H1 (cell line): ENCODE measurements around the gene NETO2.

ENCODE experiments used
- BRCA1 ChIP-seq: IDR thresholded peaks from 2 replicates; pipeline ENCODE4 v1.6.1; 2012; ENCODE audit warnings: low read depth, low read length, improper control_type of control experiment
- RAD21 ChIP-seq, 2 experiments: IDR thresholded peaks in 1 of 2; conservative IDR thresholded peaks in 1 of 2; 2 replicates each; pipeline ENCODE4 v1.6.1; 2011; ENCODE audit warnings: low read depth in 2 of 2, low read length in 2 of 2, improper control_type of control experiment in 1 of 2, inconsistent platforms in 1 of 2, mild to moderate bottlenecking in 1 of 2, moderate library complexity in 1 of 2
- SIN3A ChIP-seq, 2 experiments: IDR thresholded peaks in 1 of 2; conservative IDR thresholded peaks in 1 of 2; 2 replicates each; pipeline ENCODE4 v1.6.1; 2011 to 2012; ENCODE audit warnings: low read length in 2 of 2, improper control_type of control experiment in 1 of 2, low read depth in 1 of 2, mild to moderate bottlenecking in 1 of 2

DNA sequence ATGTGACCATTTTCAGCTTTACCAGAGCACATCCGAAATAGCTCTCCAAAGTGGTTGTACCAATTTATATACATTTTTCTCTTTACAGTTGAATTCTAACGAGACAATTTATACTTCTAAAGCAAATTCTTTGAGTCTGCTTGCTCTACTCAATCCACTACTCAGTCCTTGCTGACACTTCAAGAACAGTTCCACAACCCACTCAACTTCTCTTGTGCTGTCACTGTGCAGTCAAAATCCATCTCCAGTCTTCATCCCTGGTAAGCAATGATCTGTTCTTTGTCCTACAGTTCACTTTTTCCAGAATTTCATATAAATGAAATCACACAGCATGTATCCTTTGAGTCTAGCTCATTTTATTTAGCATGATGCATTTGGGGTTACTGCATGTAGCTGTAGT lies 30.6 kb downstream of the NETO2 start:
- TF ChIP-seq SIN3A (conservative IDR thresholded peaks at IDR 0.05 in 1 of 2, IDR thresholded peaks at IDR 0.05 in 1 of 2; ENCODE audit: low read depth in 1 of 2, low read length in 2 of 2) (no peak), BRCA1 (no peak), RAD21 (IDR thresholded peaks at IDR 0.05 in 1 of 2, conservative IDR thresholded peaks at IDR 0.05 in 1 of 2; ENCODE audit: low read depth in 2 of 2, low read length in 2 of 2) (no peak)
